RWPE2 (cell line): Measurements from ENCODE around the gene RECQL5.

ENCODE experiments used
- ATAC-seq: fragments of 200-7000 bp; cut with Tn5 transposase; 3 replicates; pipeline ENCODE4 v1.9.1; 2021; ENCODE audit warnings: low read depth
- DNase-seq: peaks from one replicate; pipeline ENCODE4 v3.0.0-alpha.2; 2020; ENCODE audit warnings: low spot score
- H3K27ac ChIP-seq: fragments of 450-650 bp; 2 replicates; pipeline ENCODE4 v1.5.1; 2017; ENCODE audit warnings: mild to moderate bottlenecking; ENCODE audit not compliant: poor library complexity, severe bottlenecking
- H3K27me3 ChIP-seq: fragments of 250-450 bp; sonication (Bioruptor Pico); 2 replicates; pipeline ENCODE4 v1.5.1; 2021; ENCODE audit warnings: mild to moderate bottlenecking, moderate library complexity; ENCODE audit not compliant: insufficient read depth, poor library complexity, severe bottlenecking
- H3K36me3 ChIP-seq: fragments of 250-450 bp; sonication (Bioruptor Pico); 2 replicates; pipeline ENCODE4 v1.5.1; 2020; ENCODE audit warnings: low read depth, mild to moderate bottlenecking, moderate library complexity
- H3K4me1 ChIP-seq: fragments of 250-450 bp; sonication (Bioruptor Pico); 2 replicates; pipeline ENCODE4 v1.5.1; 2021; ENCODE audit warnings: mild to moderate bottlenecking, moderate library complexity; ENCODE audit not compliant: insufficient read depth, poor library complexity, severe bottlenecking
- H3K4me3 ChIP-seq: fragments of 250-450 bp; sonication (Bioruptor Pico); 2 replicates; pipeline ENCODE4 v1.5.1; 2021; ENCODE audit warnings: mild to moderate bottlenecking, moderate library complexity; ENCODE audit not compliant: severe bottlenecking
- H3K9me3 ChIP-seq: fragments of 250-450 bp; sonication (Bioruptor Pico); 2 replicates; pipeline ENCODE4 v1.5.1; 2021; ENCODE audit warnings: mild to moderate bottlenecking, moderate library complexity; ENCODE audit not compliant: severe bottlenecking
- CTCF ChIP-seq: fragments of 450-650 bp; IDR thresholded peaks from one replicate; pipeline ENCODE4 v1.5.1; 2017; ENCODE audit warnings: mild to moderate bottlenecking, moderate library complexity; ENCODE audit not compliant: poor library complexity, severe bottlenecking

The RECQL5 gene

GRCh38 chr17:75697651-75698291 lies 30.8 kb upstream of the RECQL5 start:
- H3K4me1 ChIP-seq = peaks cover 68% of the 10 kb centered on the region

GRCh38 chr17:75695830-75696271 lies 28.9 kb upstream of the RECQL5 start:
- H3K27me3 ChIP-seq = no peaks in the 10 kb centered on the region
- DNase-seq (no peak), ATAC-seq (no peak; the same call in 2 of the 3 replicates)
- H3K9me3 ChIP-seq = no peaks in the 10 kb centered on the region
- TF ChIP-seq CTCF = no peak
- H3K4me1 ChIP-seq = peaks cover 77% of the 10 kb centered on the region
- no peak overlapping the region for H3K4me3 ChIP-seq
- peaks cover 65% of the 10 kb centered on the region for H3K36me3 ChIP-seq
- H3K27ac ChIP-seq = peak overlapping the region; percentile 100

More at GRCh38 chr17:75697651-75698291, 30.8 kb upstream of the RECQL5 start:
- TF ChIP-seq CTCF = no peak
- no peak for DNase-seq
- H3K4me3 ChIP-seq = no peak overlapping the region
- peaks cover 65% of the 10 kb centered on the region for H3K36me3 ChIP-seq
- H3K9me3 ChIP-seq = no peaks in the 10 kb centered on the region
- H3K27ac ChIP-seq = peak overlapping the region; percentile 100
- no peaks in the 10 kb centered on the region for H3K27me3 ChIP-seq
- no peak for ATAC-seq

- Histone ChIP-seq H3K27ac (peak overlapping the region; percentile 100), H3K4me1 (peaks cover 79% of the 10 kb centered on the region)
- TF ChIP-seq CTCF = no peak
Observed at GRCh38 chr17:75695141-75695829, 28.3 kb upstream of the RECQL5 start.

GRCh38 chr17:75694536-75694935 lies 27.6 kb upstream of the RECQL5 start:
- H3K36me3 ChIP-seq = peaks cover 66% of the 10 kb centered on the region
- no peaks in the 10 kb centered on the region for H3K27me3 ChIP-seq
- H3K9me3 ChIP-seq = no peaks in the 10 kb centered on the region
- H3K27ac ChIP-seq = peak overlapping the region; percentile 100
- DNase-seq (no peak), ATAC-seq (no peak)
- H3K4me1 ChIP-seq = peaks cover 79% of the 10 kb centered on the region
- TF ChIP-seq CTCF = no peak
- no peak overlapping the region for H3K4me3 ChIP-seq

More at GRCh38 chr17:75695141-75695829, 28.3 kb upstream of the RECQL5 start:
- H3K36me3 ChIP-seq = peaks cover 68% of the 10 kb centered on the region
- H3K27me3 ChIP-seq = no peaks in the 10 kb centered on the region
- DNase-seq (no peak), ATAC-seq (peak; percentile 37)
- H3K4me3 ChIP-seq = no peak overlapping the region
- no peaks in the 10 kb centered on the region for H3K9me3 ChIP-seq
